NT2/D1 (cell line): ENCODE measurements around the gene TFPI.
"Not testable (repeated sequence)": the region's sequence is repeated elsewhere in the genome, so short reads cannot be mapped to it uniquely, and the experiment has no call there.

Experiments
- SUZ12 ChIP-seq: IDR thresholded peaks from 2 replicates; pipeline ENCODE4 v1.6.1; 2011; ENCODE audit not compliant: insufficient read length, insufficient read depth; ENCODE audit errors: extremely low read depth
- YY1 ChIP-seq: IDR thresholded peaks from 2 replicates; pipeline ENCODE4 v1.6.1; 2011; ENCODE audit not compliant: insufficient read length, insufficient read depth

DNA sequence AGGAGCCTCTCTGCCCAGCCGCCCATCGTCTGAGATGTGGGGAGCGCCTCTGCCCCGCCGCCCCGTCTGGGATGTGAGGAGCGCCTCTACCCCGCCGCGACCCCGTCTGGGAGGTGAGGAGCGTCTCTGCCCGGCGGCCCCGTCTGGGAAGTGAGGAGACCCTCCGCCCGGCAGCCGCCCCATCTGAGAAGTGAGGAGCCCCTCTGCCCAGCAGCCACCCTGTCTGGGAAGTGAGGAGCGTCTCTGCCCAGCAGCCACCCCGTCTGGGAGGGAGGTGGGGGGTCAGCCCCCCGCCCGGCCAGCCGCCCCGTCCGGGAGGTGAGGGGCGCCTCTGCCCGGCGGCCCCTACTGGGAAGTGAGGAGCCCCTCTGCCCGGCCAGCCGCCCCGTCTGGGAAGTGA lies 2.3 kb upstream of the TFPI start:
- TF ChIP-seq YY1, SUZ12: not testable (repeated sequence)
